Spleen (tissue), 7 donors: ENCODE results near the gene SCN7A.

Source experiments
- POLR2A ChIP-seq, 3 donors: fragments of 450-650 bp; IDR thresholded peaks; one replicate each; pipeline ENCODE4 v1.5.1; 2017; ENCODE audit warnings: antibody characterized with exemption in 3 of 3, mild to moderate bottlenecking in 1 of 3
- POLR2AphosphoS5 ChIP-seq, 3 donors: sonication (generic); formaldehyde crosslinking; IDR thresholded peaks; one replicate each; pipeline ENCODE4 v1.5.1; 2017; ENCODE audit warnings: antibody characterized with exemption in 3 of 3
- TF ChIP-seq, protein P1 (sequence below), 11 experiments: fragments of 200-600 bp in 7 of 11; fragments of 450-650 bp in 4 of 11; sonication (generic) in 4 of 11; IDR thresholded peaks in 8 of 11; conservative IDR thresholded peaks in 3 of 11; 1 replicate in 7 of 11; 2 replicates in 4 of 11; pipeline versions ENCODE4 v1.4.0 to v1.8.0; 2016 to 2021; ENCODE audit warnings: antibody characterized with exemption in 11 of 11, inconsistent platforms in 4 of 11, mild to moderate bottlenecking in 1 of 11
- donor health status: DM: no; HTN: no; CAD: no; lungs with moderate emphysema.
- donor health status: DM: no; HTN: no; CAD: no.
- donor health status: DM: no; HTN: no; CAD: no.

DNA sequence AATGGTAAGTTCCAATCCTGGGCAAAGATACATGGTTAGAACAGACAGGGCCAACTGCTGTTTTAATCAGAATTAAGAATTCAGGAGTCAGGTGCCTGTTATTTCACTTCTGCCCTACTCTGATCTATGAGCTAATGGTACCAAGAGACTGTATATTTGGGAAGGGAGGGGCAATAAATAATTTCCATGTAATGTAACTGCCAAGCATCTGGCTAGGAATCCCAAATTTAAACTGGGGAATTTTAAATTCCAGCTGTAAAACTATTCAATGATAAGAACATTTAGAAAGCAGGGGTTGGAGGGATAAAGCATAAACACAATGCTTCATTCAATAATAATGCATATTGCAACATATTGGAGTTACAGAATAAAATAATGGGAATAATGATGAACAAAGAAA lies 49.7 kb downstream of the SCN7A start:
- TF ChIP-seq POLR2A (IDR thresholded peaks at IDR 0.05) (no peak), POLR2AphosphoS5 (IDR thresholded peaks at IDR 0.05) (no peak)
- TF ChIP-seq, protein P1, sequence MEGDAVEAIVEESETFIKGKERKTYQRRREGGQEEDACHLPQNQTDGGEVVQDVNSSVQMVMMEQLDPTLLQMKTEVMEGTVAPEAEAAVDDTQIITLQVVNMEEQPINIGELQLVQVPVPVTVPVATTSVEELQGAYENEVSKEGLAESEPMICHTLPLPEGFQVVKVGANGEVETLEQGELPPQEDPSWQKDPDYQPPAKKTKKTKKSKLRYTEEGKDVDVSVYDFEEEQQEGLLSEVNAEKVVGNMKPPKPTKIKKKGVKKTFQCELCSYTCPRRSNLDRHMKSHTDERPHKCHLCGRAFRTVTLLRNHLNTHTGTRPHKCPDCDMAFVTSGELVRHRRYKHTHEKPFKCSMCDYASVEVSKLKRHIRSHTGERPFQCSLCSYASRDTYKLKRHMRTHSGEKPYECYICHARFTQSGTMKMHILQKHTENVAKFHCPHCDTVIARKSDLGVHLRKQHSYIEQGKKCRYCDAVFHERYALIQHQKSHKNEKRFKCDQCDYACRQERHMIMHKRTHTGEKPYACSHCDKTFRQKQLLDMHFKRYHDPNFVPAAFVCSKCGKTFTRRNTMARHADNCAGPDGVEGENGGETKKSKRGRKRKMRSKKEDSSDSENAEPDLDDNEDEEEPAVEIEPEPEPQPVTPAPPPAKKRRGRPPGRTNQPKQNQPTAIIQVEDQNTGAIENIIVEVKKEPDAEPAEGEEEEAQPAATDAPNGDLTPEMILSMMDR (IDR thresholded peaks at IDR 0.05 in 8 of 11, conservative IDR thresholded peaks at IDR 0.05 in 3 of 11) = no peak
